ENCODE results near the gene WFIKKN1.

Gene WFIKKN1

DNA sequence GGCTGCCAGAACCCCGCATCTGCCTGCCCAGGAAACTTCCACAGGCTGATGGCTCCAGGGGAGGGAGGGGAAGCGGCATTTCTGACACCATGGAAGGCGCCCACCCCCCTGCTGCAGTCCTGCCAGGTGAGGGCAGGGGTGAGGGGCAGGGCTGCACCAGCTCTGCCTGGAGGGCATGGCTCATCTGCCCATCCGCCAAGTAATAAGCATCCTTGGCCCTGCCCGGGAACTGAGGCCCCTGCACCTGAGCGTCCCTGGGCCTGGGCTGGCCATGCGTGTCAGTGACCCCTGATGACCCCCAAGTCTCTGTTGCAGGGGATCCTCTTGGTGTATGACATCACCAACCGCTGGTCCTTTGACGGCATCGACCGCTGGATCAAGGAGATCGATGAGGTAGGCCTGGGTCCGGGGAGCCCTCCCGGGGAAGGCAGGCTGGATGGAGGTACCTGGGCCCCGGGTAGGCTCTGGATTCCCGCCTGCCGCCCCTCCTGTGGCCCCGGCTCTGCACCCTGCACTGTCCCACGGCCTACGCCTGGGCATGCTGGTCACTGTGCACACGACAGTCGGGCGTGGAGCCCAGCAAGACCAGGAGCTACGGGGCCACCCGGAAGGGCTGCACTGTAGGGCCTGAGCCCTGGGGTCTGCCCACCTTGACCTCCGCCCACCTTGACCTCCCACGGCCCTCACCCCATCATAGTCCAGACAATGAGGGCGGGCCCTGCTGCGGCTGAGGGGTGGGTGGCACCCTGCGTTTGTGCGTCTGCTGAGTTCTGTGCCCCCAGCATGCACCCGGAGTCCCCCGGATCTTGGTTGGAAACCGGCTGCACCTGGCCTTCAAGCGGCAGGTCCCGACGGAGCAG is 5.4 kb upstream of the WFIKKN1 start:
- no peak for DNase-seq

DNA sequence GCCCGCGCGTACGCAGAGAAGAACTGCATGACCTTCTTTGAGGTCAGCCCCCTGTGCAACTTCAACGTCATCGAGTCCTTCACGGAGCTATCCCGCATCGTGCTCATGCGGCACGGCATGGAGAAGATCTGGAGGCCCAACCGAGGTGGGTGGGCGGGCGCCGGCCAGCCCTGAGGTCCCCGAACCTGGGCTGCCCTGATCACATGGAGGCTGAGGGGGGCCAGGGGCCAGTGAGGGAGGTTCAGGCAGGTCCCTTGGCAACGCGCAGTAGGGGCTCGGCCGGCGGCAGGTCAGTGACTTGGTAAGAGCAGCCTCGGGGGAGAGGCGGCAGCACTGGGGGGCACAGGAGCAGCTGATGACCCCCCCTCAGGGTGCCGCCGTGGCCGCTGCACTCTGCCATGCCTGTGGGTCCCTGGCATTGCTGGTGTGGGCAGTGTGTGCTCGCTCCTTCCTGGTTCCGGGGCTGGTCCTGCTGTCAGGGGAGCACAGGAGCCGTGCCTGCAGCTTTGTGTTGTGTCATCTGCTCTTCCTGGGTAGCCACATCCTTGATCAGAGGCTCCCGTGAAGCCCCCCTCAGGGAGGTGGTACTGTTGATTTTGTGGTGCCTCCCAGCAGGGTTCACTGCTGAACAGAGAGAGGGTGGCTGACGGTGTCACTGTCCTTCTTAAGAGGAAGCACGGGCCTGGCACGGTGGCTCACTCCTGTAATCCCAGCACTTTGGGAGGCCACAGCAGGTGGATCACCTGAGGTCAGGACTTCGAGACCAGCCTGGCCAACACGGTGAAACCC is 4.6 kb upstream of the WFIKKN1 start:
- DNase-seq = no peak

DNA sequence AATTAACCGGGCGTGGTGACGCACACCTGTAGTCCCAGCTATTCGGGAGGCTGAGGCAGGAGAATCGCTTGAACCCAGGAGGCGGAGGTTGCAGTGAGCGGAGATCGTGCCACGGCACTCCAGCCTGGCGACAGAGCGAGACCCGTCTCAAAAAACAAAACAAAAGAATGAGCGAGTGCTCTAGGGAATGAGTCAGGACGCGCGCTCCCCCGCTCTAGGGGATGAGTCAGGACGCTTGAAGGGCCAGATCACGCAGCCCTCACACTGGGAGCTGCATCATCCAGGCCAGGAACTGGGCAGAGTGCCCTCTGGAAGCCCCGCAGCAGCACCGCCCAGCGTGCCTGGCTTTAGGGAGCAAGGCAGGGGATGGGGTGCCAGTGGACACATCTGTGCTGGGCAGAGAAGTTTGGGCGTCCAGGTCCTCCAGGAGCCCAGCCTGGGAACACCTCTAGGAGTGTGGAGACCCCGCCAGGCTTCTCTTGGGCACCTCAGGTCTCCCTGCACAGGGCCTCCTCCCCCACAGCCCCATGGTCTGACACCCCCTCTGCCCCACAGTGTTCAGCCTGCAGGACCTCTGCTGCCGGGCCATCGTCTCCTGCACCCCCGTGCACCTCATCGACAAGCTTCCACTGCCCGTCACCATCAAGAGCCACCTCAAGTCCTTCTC is 3.9 kb upstream of the WFIKKN1 start:
- no peak for DNase-seq

DNA sequence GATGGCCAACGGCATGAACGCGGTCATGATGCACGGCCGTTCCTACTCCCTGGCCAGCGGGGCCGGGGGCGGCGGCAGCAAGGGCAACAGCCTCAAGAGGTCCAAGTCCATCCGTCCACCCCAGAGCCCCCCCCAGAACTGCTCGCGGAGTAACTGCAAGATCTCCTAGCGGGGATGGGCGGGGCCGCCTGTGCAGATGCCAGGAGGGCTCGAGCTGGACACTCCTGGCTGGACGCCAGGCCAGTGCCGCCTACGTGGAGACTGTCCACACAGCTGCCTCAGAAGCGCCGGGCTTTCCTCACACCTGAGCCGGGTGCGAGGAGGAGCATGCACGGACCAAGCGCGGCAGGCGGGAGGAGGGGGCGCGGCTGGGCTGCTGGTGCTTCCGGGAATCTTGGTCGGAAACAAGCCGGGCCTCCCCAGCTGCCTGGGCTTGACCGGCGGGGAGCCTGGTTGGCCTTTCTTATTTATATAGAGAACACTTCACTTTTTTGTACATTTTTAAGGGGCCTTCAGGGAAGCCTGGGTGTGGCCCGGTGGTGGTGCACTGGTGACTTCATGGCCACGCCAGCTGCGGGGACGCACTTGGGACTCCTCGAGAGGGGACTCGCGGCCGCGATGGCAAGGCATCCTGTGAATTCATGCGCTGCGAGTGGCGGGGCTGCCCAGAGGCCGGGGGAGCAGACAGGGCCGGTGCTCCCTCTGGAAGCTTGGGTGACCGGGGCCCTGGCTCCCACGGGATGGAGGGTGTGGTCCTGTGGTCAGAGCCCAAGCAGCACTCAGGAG is 3.1 kb upstream of the WFIKKN1 start:
- no peak for DNase-seq

DNA sequence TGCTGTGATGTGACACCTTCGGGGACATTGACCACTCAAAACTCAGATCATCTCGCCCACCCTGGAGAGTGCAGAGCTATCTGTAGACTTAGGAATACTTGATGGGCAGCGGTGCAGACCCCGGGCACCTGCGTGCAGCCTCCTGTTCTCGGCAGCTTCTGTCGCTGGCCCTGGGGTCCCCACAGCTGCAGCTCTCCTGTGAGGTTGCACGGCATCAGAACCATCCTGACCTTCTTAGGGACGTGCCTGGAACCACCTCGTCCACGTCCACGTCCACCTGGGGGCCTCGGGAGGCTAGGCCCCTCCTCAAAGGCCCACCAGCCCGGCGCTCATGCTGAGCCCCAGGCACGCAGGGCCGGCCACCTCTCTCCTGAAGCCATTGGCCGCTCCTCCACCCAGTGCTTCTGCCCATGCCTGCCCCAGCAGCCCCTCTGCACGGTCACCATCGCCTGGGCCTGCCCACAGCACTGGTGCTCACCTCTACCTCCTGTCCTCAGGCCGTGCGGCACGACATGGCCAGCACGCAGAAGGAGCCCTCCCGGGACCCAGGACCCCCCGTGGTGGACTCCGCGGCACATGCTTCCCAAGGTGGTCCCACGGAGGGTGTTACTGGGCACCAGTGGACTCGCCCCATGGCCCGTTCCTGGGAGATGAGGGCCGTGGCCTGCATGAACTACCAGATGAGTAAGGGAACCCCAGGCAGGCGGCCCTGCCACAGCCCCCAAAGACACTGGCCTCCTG is 2.3 kb upstream of the WFIKKN1 start:
- no peak for DNase-seq

DNA sequence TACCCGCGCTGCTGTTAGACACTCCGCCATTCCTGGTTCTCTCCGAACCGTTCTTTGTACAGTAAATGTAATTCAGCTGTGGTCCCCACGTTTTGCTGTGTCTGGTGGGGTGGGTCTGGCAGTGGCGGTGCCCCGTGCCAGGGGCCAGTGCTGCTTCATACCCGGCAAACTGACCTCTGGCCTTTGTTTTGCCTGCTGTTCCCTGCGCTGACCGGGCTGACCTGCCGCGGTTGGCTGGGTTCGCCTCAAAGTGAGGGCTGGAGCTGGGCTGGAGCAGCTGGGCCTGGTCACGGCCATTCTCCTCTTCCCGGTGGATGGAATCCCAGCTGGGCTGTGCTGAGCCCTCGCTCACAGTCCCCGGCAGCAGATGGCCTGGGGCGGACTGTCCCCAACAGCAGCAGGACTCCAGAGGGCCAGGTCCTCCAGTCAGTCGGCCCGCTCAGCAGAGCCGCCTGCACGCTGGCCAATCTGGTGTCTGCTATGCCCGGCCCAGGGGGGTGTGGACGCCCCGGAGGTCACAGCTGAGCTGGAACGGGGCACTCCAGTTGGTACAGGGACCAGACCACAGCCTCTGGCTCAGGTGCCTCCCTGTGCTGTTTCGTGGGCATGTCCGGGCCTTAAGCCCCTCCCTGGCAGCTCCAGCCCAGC is 1.5 kb upstream of the WFIKKN1 start:
- DNase-seq = no peak

DNA sequence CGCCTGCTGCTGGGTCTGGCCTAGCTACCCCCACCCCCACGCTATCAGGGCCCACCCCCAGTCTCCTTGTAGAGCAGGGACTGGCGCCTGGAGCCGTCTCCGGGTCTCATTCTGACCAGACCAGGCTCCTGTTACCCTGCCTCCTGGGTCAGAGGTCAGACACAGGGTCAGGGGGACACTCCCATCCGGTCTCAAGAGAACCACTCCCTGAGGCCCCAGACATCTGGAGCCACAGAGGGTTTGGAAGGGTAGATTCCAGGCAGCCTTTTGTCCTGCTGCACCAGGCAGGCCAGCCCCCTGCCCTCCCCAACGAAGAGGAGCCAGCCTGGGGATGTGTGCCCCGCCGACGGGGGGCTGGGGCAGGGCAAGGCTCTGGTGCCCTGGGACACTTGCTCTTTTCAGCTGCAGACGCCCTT is 944 bp upstream of the WFIKKN1 start:
- no peak for DNase-seq

DNA sequence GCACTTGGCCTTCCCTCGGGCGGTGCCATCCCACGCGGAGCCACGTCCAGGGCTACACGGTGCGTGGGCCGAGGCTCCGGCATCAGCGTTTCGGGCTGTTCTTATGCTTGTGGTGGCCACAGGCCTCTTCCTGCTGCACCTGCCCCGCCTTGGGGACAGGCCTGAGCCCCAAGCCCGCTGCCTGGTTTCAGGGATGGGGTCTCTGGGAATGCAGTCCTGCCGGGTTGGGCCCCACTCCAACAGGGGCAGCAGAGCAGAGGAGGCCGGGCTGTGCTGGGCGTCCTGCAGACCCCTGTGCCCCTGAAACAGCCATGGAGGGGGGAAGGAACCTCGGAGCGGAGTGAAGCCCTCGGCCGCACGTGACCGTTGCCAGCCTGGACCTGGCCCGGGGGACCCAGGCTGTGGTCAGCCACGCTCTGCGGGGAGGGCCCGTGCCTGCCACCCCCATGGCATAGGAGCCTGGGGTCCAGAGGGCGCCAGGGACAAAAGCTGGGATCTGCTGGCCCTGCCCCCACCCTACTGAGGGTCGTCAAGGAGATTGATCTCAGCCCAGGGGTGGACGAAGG is 453 bp upstream of the WFIKKN1 start:
- no peak for DNase-seq

DNA sequence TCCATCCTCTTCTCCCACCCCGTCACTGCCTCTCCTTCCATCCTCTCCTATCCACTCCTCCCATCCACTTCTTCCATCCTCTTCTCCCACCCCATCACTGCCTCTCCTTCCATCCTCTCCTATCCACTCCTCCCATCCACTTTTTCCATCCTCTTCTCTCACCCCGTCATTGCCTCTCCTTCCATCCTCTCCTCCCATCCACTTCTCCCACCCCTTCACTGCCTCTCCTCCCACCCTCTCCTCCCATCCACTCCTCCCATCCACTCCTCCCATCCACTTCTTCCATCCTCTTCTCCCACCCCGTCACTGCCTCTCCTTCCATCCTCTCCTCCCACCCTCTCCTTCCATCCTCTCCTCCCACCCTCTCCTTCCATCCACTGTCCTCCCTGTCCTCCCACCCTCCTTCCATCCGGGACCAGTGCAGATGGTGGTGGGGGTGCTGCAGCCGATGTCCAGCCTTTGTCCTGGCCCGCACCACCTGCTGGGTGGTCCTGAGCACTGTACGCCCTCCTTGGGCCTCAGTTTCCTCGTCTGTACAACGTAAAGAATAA is 1.1 kb downstream of the WFIKKN1 start:
- no peak for DNase-seq

DNA sequence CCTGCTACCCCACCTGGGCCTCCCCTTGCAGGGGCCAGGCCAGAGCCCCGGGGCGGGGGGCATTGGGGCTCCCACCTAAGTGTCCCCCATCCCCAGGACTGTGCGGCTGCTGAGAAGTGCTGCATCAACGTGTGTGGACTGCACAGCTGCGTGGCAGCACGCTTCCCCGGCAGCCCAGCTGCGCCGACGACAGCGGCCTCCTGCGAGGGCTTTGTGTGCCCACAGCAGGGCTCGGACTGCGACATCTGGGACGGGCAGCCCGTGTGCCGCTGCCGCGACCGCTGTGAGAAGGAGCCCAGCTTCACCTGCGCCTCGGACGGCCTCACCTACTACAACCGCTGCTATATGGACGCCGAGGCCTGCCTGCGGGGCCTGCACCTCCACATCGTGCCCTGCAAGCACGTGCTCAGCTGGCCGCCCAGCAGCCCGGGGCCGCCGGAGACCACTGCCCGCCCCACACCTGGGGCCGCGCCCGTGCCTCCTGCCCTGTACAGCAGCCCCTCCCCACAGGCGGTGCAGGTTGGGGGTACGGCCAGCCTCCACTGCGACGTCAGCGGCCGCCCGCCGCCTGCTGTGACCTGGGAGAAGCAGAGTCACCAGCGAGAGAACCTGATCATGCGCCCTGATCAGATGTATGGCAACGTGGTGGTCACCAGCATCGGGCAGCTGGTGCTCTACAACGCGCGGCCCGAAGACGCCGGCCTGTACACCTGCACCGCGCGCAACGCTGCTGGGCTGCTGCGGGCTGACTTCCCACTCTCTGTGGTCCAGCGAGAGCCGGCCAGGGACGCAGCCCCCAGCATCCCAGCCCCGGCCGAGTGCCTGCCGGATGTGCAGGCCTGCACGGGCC is 1.9 kb downstream of the WFIKKN1 start:
- no peak for DNase-seq

DNA sequence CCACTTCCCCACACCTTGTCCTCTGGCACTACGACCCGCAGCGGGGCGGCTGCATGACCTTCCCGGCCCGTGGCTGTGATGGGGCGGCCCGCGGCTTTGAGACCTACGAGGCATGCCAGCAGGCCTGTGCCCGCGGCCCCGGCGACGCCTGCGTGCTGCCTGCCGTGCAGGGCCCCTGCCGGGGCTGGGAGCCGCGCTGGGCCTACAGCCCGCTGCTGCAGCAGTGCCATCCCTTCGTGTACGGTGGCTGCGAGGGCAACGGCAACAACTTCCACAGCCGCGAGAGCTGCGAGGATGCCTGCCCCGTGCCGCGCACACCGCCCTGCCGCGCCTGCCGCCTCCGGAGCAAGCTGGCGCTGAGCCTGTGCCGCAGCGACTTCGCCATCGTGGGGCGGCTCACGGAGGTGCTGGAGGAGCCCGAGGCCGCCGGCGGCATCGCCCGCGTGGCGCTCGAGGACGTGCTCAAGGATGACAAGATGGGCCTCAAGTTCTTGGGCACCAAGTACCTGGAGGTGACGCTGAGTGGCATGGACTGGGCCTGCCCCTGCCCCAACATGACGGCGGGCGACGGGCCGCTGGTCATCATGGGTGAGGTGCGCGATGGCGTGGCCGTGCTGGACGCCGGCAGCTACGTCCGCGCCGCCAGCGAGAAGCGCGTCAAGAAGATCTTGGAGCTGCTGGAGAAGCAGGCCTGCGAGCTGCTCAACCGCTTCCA is 2.7 kb downstream of the WFIKKN1 start:
- no peak for DNase-seq

DNA sequence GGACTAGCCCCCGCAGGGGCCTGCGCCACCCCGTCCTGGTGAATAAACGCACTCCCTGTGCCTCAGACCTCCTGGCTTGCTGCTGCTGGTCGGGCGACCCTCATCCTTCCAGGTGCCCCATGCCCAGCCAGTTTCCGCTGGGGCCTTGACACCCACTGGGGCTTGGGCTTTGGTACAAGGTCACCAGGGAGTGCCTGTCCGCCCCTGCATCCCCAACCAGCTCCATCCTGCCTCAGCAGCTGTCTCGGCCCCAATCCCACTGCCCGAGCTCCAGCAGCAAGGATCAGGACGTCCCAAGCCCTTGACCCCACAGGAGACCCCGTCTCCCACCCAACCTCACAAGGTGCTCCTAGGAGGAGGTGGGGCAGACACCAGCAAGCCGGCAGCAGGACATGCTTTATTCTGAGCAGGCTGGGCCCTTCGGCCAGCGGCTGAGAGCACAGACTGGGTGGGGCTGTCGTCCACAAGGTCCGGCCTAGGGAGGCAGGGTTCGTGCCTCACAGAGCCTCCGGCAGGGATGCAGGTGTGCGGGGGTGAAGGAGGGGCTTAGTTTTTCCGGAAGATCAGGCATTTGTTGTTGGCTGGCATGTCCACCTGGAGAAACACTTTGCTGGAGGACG is 3.4 kb downstream of the WFIKKN1 start:
- no peak for DNase-seq

DNA sequence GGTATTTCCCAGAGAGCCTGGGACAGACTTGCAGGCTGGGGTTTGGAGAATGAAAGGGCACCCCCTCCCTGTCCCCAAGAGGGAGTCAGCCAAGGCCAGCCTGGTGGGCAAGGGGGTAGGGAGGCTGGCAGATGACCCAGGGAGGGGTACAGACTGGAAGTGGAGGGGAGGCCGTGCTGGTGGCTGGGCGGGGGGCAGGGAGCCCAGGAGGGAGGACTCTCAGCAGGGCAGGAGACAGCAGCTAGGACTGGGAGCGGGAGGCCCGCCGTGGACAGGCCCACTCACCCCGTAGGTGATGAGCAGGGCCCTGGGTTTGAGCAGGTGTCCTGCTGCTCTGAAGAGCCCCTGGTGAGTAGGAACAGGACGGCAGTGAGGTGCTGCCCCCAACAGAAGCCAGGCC is 4.2 kb downstream of the WFIKKN1 start:
- no peak for DNase-seq

DNA sequence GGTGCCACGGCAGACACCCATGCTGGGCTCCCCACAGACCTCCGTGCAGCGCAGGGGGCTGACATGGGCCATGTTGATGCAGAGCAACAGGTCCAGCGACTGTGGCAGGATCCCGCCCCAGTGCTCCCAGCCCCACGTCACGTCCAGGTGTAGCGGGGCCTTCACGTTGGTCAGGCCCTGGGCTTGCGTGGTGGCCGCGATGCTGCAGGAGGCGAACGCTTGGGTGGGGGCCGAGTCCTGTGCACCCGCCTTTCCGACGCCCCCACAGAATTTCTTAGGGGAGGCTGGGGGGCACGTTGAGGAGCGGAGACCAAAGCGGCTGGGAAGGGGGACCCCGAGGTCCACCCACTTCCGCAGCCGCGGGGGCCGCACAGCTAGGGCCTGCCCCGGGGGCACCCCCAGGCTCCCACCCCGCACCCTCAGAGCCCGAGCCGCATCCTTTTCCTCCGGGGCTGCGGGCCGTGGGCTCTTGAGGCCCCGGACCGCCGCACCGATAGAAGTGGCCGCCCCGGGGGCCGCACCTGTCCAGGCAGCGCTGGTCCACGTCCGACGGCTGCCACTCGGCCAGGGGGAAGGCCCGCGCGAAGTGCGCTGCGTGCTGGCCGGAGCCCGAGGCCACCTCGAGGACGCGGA is 4.9 kb downstream of the WFIKKN1 start:
- no peak for DNase-seq

DNA sequence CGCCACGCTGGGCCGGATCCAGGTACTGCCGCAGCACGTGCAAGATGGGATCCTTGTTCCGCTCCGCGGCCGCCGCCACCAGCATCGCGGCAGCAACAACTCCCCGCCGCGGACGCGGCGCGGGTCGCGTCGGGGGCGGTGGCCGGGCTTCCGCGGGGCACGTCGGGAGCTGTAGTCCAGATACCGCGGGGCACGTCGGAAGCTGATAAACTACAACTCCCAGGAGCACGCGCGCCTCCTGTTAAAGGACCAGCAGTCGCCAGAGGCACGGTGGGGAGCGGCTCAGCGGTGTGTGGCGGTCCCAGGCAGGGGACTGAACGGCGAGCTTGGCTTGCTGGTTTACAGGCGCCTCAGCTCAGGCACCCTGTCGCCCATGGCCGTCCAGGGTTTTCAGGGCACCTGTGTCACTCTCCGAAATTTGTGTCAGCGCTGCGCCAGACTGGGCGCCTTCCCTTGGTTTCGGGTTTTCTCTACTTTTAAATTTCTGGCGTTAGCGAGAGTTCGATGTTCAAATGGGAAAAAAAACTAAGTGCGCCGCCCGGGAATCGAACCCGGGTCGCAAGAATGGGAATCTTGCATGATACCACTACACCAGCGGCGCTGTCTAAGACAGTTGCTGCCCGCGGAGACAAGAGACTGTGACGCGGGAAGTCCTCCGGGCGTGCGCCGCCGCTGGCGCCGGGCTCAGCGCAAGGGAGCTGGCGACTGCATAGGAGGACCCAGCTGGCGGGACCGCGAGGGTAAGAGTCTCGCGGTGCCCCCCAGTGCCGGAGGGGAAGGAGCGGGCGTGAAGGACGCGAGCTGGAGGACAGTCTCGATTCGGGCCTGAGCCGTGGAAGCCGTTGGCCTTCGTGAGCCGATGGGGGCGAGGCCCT is 5.7 kb downstream of the WFIKKN1 start, which contains the start of gene METTL26:
Gene METTL26, minus strand, starts transcription at position 100 of the 875 bp plus-strand sequence. Its CDS starts 15 bp downstream, at position 85.
- peak; percentile 94 for DNase-seq

DNA sequence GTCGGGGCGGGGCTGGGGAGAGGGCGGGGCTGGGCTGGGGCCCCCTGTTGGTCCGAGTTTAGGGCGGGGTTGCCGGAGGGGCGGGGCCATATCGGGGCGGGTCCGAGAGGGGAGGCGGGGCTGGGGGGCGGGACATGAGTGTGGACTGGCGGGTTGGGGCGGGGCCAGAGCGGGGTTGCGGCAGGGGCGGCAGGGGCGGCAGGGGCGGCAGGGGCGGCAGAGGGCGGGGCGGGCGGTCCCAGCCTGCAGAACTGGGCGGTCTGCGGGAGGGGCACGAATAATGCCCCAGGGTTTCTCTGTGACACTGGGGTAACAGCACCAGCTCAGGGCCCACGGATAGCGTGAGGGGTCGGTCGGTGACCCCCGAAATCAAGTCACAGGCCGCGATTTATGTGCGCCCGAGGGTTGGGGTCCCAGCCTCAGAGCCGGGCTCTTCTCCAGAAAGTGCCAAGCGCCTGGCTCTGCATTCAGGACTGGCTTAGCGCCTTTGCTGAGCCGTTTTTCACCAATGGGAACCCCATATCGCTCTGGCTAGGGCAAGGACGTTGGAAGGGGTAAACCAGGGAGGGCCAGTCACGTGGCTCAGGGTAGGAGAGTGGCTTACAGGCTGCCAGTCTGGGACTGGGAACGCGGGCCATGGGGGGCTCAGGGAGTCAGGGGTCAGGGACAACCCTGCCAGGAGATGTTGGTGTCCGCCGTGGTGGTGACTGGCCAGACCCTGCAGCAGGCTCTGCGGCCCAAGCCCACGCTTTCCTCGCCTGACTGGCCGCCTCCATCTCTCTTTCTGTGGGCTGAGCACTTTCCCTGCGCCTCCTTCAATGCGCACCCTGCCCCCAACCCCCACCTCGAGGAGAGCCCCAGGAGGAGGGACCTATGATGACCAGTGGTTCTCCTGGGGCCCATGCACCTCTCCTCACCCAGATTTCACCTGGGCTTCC is 6.6 kb downstream of the WFIKKN1 start:
- no peak for DNase-seq

Data from activated CD4-positive, CD25-positive, alpha-beta regulatory T cell treated with anti-CD3 and anti-CD28 coated beads, Interleukin-2, amount 50 U/mL, for 72 hours (primary cell).